Prostate gland (tissue), 2 donors: ENCODE results near the gene RO60.
"Not testable (repeated sequence)": the region's sequence is repeated elsewhere in the genome, so short reads cannot be mapped to it uniquely, and the experiment has no call there.

ENCODE experiments used
- CTCF ChIP-seq, 4 experiments: fragments of 200-600 bp in 2 of 4; fragments of 450-650 bp in 2 of 4; sonication (generic) in 2 of 4; IDR thresholded peaks; 1 replicate in 3 of 4; 2 replicates in 1 of 4; pipeline ENCODE4 v1.5.1; 2016 to 2019; ENCODE audit warnings: antibody characterized with exemption in 4 of 4, mild to moderate bottlenecking in 2 of 4, moderate library complexity in 2 of 4
- POLR2A ChIP-seq: fragments of 450-650 bp; IDR thresholded peaks from one replicate; pipeline ENCODE4 v1.6.1; 2016; ENCODE audit warnings: antibody characterized with exemption, mild to moderate bottlenecking
- POLR2AphosphoS5 ChIP-seq: sonication (generic); formaldehyde crosslinking; IDR thresholded peaks from one replicate; pipeline ENCODE4 v1.6.1; 2017; ENCODE audit warnings: antibody characterized with exemption

- not testable (repeated sequence) for TF ChIP-seq CTCF (IDR thresholded peaks at IDR 0.05); POLR2A; POLR2AphosphoS5
These were observed 10.5 kb upstream of the RO60 start for GRCh38 chr1:193048913-193049312.
